CD4-positive, alpha-beta T cell treated with Interferon alpha-2 for 1 hour (primary cell): Measurements from ENCODE around the gene SULT2B1.
A peak's percentile ranks its signal among the peaks of the same experiment; 100 is the strongest.
"Not testable (repeated sequence)": the region's sequence is repeated elsewhere in the genome, so short reads cannot be mapped to it uniquely, and the experiment has no call there.

Experiments used
- DNase-seq, 2 donors: peaks; one replicate each; pipeline ENCODE4 v3.0.0-alpha.2; 2020 to 2022

SULT2B1 gene

DNA sequence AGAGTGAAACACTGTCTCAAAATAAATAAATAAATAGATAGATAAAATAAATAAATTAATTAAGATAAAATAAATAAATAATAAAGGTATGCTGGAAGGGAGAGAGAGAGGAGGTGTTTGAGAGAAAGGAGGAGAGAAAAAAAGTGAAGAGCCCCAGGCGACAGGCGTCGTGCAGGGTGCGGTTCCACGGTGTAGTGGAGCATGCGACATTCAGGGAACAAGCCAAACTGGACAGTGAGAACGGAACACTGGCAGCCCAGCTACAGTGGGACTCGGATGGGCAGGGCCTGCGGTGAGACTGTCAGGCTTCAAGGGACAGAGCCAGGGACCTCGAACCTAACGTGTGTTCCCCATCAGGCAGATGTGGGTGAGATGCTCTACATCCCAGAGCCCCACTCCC, 9.4 kb downstream of the SULT2B1 start:
- no peak for DNase-seq

DNA sequence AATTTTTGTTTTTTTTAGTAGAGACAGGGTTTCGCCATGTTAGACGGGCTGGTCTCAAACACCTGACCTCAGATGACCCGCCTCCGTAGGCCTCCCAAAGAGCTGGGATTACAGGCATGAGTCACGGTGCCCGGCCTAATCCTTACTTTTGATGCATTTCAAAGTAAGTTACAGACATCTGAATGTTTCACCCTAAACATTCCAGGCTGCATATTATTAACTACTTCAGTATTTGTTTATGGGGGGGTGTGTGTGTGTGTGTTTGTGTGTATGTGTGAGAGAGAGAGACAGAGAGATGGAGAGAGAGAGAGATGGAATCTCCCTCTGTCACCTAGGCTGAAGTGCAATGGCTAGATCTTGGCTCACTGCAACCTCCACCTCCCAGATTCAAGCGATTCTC, 13.1 kb downstream of the SULT2B1 start:
- no peak for DNase-seq

DNA sequence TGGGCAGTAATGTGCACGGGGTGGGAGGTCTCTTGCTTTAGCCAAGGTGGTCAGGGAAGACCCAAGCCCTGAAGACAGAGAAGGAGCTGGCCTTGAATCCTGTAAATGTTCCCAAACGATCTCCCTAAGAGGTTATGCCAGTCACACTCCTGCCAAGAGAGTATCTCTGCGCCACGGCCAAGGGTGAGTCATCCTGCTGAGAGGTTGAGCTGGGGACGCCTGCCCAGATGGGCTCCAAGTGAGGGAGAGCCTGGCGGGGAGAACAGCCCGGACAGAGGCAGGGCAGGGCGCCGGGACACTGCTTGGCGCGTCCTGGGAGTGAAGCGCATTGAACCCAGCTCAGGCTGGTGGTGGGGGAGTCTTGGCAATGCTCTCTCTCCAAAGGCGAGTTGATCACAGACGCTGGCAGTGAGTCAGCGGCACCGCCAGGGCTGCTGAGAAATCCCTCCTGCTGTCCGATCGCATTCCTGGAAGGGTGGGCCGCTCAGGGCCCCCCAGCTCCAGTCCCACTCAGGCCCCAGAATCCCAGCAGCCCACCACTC, 16.4 kb downstream of the SULT2B1 start:
- DNase-seq: no peak

DNA sequence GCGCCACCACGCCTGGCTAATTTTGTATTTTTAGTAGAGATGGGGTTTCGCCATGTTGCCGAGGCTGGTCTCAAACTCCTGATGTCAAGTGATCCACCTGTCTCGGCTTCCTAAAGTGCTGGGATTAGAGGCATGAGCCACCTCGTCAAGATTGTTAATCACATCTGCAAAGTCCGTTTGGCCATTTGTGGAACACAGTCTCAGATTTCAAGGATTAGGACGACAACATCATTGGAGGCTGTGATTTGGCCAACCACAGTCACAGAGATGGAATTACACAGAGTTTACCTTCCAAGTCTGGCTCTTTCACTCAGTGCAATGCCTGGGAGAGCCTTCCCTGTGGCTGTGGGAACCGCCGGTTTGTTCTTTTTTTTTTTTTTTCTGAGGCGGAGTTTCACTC, 17.8 kb downstream of the SULT2B1 start:
- no peak for DNase-seq

DNA sequence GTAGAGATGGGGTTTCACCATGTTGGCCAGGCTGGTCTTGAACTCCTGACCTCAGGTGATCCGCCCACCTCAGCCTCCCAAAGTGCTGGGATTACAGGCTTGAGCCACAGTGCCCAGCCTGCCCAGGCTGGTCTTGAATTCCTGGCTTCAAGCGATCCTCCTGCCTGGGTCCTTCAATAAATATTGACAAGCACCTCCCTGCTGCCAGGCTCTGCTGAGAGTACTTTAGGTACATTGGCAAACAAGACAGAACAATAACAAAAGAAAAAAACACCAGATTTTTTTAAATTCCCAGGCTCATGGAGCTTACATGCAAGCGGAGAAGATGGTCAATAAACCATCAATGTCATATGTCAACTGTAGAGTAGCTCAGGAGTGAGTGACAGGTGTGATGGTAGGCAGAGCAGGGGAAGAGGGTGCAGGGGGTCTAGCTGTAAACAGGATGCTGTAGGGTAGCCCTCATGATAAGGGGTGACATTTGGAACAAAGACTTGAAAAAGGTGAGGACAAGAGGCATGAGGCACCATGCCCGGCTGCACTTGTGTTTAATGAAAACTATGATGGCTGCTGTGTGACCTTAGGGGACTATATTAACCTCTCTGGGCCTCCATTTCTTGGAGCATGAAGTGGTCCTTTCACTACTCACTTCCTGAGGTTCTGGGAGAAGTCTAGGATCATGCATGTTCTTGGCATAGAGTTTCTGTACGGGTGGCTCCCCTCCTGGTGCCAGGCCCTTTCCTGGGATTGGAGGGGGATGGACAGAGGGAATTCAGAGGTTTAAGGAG, 19.6 kb downstream of the SULT2B1 start:
- no peak for DNase-seq

DNA sequence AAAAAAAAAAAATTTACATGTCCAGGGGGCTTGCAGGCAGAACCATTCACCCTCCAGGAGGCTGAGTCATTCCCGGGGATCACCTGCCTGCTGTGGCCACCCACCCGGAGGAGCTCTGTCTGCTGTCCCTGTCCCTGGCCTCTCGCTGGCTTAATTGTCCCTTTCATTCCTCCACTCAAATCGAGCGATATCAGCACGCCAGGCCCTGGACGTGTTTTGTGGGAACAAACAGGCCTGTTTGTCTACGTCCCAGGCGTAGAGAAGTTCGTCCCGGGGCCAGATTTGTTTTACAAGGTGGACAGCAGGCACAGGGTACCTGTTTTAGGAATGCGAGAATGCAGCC, 21.2 kb downstream of the SULT2B1 start:
- DNase-seq: no peak

DNA sequence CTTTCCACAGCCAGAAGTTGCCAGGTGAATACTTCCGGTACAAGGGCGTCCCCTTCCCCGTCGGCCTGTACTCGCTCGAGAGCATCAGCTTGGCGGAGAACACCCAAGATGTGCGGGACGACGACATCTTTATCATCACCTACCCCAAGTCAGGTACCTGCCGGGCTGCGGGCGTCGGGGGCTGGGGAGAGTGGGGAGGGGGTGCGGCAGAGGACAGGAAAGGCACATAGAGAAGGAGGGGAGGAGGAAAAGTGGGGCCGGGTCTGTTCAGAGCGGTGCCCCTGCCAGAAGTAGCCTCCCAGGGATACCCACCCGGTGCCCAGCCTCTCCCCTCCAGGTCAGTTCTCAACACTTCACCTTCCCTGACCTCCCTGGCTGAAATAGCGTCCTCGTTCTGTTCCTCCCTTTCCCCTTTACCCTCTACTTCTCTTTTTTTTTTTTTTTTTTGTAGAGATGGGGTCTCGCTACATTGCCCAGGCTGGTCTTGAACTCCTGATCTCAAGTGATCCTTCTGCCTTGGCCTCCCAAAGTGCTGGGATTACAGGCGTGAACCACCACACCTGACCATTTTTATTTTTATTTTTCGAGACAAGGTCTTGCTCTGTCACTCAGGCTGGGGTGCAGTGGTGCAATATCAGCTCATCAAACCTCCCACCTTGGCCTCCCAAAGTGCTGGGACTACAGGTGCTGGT, 24.1 kb downstream of the SULT2B1 start:
- no peak for DNase-seq

DNA sequence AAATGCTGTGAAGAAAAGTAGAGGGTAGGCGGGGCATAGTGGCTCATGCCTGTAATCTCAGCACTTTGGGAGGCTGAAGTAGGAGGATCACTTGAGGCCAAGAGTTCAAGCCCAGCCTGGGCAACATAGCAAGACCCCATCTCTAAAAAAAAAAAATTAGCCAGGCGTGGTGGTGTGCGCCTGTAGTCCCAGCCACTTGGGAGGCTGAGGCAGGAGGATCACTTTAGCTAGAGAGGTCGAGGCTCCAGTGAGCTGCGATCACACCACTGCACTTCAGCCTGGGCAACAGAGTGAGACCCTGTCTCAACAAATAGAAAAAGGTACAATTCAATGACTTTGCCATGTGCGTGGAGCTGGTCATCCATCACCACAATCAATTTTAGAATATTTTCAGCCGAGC, 25.9 kb downstream of the SULT2B1 start:
- not testable (repeated sequence) for DNase-seq

DNA sequence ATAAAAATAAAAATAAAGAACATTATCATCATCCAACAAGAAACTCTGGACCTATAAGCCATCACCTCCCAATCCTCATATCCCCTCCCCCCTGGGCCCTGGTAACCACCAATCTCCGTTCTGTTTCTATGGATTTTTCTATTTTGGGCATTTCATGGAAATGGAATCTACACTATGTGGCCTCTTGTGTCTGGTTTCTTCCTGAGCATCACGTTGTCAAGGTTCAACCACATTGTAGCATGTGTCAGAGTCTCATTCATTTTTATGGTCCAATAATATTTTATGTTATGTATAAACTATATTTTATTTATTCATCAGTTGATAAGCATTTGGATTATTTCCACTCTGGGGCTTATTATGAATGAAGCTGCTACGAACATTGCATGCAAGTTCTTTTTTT, 26.9 kb downstream of the SULT2B1 start:
- no peak for DNase-seq

DNA sequence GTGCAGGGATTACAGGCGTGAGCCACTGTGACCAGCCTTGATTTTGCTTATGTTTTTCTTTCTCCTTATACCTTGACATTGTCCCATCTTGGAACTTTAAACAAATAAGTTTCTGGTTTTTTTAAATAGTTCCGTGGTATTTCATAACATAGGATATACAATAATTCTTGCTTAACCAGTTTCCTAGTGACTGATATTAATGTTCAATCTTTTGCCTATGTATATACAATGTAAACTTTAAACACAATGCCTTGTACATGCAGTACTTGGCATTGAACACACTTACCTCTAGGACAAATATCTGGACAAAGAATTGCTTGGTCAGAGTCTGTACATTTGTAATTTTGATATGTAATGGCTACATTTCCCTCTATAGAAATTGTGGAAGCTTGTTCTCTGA, 30.2 kb downstream of the SULT2B1 start:
- DNase-seq: no peak

DNA sequence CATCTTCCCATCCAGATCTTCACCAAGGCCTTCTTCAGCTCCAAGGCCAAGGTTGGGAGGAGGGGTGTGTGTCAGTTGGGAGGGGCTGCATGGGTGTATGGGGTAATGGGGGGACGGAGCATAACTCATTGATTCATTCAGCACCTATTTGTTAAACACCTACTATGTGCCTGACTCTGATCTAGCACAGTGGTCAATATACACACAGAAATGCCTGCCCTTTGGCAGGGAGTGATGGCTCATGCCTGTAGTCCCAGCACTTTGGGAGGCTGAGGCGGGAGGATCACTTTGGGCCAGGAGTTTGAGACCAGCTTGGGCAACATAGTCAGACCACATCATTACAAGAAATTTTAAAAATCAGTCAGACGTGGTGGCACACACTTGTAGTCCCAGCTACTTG, 35.4 kb downstream of the SULT2B1 start:
- no peak for DNase-seq

DNA sequence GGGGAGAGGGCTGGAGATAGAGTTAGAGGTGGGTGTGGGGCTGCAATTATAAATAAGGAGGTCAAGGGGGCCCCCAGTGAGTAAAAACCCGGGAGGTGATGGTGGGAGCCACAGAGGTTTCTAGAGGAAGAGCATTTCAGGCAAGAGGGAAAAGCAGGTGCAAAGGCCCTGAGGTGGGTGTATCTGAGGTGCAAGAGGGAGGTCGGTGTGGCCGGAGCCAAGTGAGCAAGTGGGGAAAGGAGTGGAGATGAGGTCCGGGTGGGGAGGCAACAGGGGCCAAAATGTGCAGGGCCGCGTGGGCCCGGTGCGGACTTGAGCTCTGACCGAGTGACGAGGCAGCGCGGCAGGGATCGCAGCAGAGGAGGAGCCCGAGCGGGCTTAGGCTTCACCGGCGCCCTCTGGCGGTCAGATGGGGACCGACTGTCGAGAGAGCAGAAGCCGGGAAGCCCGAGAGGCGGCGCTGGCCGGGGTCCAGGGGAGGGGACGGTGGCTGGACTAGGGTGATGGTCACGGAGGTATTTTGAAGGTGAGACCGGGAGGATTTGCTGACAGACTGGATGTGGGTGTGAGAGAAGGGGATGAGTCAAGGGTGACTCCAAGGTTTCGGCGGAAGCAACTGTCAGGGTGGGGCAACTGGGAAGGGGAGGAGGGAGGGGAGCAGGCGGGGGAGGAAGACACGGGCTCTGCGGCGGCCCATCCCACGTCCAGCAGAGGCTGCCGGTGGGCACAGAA, 36.9 kb downstream of the SULT2B1 start:
- peak; percentile 81 to 87 for DNase-seq

DNA sequence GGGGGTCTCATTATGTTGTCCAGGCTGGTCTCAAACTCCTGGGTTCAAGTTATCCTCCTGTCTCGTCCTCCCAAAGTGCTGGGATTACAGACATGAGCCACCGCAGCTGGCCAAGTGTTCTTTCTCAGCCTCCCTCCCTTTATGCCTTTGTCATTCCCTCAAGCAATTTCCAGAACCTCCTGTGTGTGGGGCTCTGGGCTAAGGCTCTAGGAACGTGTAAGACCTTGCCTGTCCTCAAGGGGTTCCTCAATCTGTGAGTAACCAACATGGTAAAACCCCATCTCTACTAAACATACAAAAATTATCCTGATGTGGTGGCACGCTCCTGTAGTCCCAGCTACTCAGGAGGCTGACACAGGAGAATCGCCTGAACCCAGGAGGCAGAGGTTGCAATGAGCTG, 39.0 kb downstream of the SULT2B1 start:
- DNase-seq: no peak

DNA sequence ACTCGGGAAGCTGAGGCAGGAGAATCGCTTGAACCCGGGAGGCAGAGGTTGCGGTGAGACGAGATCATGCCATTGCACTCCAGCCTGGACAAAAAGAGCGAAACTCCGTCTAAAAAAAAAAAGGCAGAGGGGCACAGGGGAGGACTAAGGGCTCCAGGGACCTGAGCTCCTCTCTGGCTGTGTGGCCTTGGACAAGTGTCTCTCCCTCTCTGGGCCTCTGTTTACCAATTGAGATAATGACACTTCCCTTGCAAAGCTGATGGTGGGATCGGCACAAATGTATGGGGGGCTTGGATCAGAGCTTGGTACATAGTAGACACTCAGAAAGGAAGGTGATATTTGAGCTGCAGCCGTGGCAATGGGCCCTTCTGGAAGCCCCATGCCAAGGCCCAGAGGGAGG, 43.2 kb downstream of the SULT2B1 start:
- no peak for DNase-seq

DNA sequence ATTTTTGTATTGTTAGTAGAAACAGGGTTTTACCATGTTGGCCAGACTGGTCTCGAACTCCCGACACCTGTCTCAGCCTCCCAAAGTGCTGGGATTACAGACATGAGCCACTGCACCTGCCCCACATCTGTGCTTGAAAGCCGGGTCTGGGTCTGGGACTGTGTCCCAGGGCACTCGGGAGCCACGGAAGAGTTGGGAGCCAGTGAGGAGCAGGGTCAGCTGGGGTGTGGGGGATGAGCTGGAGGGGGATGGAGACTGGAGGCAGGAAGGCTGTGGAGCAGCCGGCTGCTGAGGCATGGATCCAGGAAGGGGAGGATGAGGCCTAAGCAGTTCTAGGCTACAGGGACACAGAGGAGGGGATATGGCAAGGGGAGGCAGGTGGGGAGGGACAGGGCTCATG, 43.9 kb downstream of the SULT2B1 start:
- DNase-seq: no peak

DNA sequence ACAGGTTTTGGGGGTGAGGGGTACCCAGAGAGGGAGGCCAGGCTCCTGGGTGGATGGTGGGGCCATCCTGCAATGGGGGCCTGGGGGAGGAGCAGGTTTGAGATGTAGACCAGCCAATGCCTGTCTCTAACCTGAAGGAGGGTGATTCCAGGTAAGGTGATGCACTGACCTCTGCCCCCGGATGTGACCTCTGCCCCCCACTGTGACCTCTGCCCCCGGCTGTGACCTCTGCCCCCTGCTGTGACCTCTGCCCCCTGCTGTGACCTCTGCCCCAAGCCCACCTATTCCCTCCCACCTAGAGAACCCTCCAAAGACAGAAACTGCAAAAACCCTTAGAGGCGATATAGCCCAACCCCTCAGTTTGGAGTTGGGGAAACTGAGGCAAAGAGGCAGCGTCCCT, 44.3 kb downstream of the SULT2B1 start:
- DNase-seq: no peak

DNA sequence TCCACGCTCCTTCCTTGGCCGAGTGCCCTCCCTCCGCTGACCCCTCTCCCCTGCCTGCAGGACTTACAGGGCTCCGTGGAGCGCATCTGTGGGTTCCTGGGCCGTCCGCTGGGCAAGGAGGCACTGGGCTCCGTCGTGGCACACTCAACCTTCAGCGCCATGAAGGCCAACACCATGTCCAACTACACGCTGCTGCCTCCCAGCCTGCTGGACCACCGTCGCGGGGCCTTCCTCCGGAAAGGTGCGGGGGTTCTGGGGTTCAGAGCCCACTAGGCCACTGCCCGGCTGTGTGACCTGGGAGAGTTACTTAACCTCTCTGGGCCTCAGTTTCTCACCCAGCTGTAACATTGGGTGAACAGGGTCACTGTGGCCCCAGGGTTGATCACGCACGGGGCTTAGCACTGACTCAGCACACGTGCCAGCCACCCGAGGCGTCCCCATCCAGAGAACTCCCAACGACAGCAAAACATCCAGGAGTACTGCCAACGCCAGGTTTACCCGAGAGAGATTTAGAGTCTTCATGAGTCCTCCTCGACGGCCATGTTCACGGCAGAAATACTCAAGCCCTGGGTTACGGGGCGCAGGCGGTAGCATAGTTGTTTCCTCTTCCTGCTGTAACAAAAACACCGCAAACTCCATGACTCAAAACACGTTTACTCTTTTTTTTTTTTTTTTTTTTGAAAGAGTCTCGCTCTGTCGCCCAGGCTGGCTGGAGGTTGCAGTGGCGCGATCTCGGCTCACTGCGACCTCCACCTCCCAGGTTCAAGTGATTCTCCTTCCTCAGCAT, 44.9 kb downstream of the SULT2B1 start:
- peak; percentile 33 to 68 for DNase-seq

DNA sequence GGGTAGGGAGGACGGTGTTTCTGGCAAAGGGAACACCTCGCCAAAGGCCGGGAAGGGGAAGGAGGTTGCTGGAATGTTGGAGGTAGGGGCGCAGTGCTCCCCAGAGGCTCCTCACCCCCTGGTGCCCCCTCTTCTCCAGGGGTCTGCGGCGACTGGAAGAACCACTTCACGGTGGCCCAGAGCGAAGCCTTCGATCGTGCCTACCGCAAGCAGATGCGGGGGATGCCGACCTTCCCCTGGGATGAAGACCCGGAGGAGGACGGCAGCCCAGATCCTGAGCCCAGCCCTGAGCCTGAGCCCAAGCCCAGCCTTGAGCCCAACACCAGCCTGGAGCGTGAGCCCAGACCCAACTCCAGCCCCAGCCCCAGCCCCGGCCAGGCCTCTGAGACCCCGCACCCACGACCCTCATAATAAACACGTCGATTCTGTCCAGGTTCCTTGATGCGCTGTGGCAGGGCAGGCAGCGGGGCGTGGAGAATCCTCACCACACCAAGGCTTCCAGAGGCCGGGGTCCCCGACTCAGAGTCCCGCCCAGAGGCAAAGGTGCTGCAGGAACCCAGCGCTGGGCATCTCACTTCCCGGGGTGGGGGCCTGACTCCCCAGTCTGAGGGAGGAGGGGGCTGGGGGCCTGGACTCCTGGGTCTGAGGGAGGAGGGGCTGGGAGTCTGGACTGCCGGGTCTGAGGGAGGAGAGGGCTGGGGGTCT, 47.2 kb downstream of the SULT2B1 start:
- DNase-seq: no peak

DNA sequence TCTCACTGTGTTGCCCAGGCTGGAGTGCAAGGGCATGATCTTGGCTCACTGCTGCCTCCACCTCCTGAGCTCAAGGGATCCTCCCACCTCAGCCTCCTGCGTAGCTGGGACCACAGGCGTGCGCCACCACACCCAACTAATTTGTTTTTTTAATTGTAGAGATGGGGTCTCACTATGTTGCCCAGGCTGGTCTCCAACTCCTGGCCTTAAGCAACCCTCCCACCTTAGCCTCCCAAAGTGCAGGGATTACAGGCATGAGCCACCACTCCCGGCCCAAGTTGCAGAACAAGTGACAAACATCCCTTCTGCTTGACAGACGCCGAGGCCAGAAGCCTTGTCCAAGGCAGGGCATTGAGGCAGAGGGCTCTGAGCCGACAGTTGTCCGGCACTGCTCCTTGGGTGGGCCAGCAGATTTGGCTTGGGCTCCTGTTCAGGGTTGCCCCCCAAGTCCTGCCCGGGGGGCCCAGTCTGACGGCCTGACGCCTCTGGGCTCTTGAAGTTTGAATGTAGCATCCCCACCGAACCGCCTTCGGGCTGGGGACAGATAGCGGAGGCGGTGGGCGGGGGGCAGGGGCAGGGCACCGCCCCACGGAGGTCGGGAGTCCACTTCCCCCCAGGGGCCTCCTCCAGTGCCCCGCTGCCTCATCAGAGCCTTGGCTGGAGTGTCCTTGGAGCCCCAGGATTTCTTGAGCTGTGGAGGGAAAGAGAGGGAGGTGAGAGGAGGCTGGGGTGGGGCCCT, 48.9 kb downstream of the SULT2B1 start:
- DNase-seq: no peak

DNA sequence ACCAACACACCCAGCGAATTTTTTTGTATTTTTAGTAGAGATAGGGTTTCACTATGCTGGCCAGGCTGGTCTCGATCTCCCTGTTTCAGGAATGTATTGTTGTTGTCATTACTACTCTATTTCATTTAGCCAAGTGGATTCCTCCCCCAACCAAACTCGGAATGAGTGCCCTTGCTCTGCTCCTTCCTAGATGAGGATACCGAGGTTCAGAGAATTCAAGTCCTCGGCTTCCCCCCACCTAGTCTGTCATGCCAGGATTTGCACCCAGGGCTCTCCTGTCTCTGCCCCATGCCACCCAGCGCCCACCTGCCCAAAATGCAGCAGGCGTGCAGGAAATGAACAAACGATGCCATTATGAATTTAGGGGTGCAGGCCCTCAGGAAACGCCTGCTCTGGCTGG, 51.0 kb downstream of the SULT2B1 start:
- no peak for DNase-seq

DNA sequence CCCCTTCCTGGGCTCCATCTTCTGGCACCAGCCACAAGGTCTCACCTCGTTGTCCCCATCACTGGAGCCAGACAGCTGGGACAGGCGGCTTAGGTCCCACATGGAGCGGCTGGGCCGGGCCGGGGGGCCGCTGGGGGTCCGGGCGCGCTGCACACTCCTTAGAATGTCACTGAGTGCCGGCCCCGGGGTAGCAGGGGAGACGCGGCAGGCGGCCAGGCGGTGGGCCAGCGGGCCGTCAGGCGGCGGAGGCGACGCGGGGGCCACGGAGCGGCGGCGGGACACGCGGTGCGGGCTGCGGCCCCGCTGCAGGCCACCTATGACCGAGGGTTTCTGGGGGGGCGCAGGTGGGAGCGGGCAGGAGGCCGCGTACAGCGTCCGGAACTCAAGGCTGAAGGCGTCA, 51.5 kb downstream of the SULT2B1 start:
- DNase-seq: no peak

DNA sequence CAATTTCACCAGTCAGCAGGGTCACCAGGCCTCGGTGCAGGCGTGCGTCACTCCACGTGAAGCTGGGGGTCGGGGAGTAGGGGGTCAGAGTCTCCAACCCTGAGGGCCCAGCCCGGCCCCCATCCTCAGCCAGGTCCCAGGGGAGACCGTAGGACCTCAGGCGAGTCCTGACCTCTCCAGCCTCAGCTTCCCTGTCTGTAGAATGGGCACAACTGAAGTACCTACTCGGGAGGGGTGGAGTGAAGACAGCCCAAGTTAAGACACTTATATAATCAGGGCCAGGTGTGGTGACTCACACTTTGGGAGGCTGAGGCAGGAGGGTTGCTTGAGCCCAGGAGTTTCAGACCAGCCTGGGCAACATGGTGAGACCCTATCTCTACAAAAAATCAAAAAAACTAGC, 51.9 kb downstream of the SULT2B1 start:
- no peak for DNase-seq
